Measurements from ENCODE around the gene LPP. TPM values are rescaled to one million over a fixed set of nuclear protein-coding genes. Genes with fewer than 3 reads are reported as not detected.

The LPP gene
- total RNA-seq, 1 experiment from 2014 or later: 20.4 TPM

- H3K36me3 ChIP-seq (ENCODE audit: low read depth, low read length): no peaks in the 10 kb centered on the region; the same call in 1 of the 2 replicates
- intact Hi-C loops (cut with micrococcal nuclease): loop anchor here (1.0 kb wide), 1 partner anchor 35 kb away; no protein-coding TSS in a partner anchor
- ChIA-PET CTCF (interaction anchor here (0.6 kb wide), 1 partner anchor 131 kb away, joined by 3 read pairs; no protein-coding TSS in a partner anchor), POLR2A (ENCODE audit: unreplicated experiment) (no interaction called here)
- H3K4me2 ChIP-seq (ENCODE audit: low read length): peak overlapping the region; percentile 41; the same call in 1 of the 2 replicates
- no peaks in the 10 kb centered on the region for H3K9me2 ChIP-seq (replicated peaks; ENCODE audit: low read length)
- TF ChIP-seq, protein P1, sequence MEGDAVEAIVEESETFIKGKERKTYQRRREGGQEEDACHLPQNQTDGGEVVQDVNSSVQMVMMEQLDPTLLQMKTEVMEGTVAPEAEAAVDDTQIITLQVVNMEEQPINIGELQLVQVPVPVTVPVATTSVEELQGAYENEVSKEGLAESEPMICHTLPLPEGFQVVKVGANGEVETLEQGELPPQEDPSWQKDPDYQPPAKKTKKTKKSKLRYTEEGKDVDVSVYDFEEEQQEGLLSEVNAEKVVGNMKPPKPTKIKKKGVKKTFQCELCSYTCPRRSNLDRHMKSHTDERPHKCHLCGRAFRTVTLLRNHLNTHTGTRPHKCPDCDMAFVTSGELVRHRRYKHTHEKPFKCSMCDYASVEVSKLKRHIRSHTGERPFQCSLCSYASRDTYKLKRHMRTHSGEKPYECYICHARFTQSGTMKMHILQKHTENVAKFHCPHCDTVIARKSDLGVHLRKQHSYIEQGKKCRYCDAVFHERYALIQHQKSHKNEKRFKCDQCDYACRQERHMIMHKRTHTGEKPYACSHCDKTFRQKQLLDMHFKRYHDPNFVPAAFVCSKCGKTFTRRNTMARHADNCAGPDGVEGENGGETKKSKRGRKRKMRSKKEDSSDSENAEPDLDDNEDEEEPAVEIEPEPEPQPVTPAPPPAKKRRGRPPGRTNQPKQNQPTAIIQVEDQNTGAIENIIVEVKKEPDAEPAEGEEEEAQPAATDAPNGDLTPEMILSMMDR (conservative IDR thresholded peaks at IDR 0.05; ENCODE audit: low read depth, low read length): no peak
- TF ChIP-seq EZH2phosphoT487 (IDR thresholded peaks at IDR 0.05; ENCODE audit: borderline replicate concordance, low read length): no peak
- H4K20me1 ChIP-seq (ENCODE audit: low read length): peaks cover 3% of the 10 kb centered on the region; the same call in 1 of the 2 replicates
- peak overlapping the region; percentile 42 for H3K9ac ChIP-seq (ENCODE audit: low read length)
- BruUV-seq (replicated peaks): no TSS peak
- H3K4me3 ChIP-seq (ENCODE audit: low read length): no peak overlapping the region
- no peaks in the 10 kb centered on the region for H3K9me3 ChIP-seq (ENCODE audit: low read length)
- peaks cover 34% of the 10 kb centered on the region; the same call in 1 of the 2 replicates for H3K79me2 ChIP-seq (ENCODE audit: low read length)
- no peaks in the 10 kb centered on the region for H3F3A ChIP-seq (ENCODE audit: low read length, unreplicated experiment)
- peak overlapping the region; percentile 78 for H3K27ac ChIP-seq (ENCODE audit: low read length)
- peaks cover 51% of the 10 kb centered on the region for H3K4me1 ChIP-seq (ENCODE audit: insufficient read depth, low read length)
- DNase-seq: peak; percentile 85
- H2AFZ ChIP-seq (ENCODE audit: low read length): 0 out of 2 replicates have a peak overlapping the region, but pooled peaks have one; percentile 6
- no peaks in the 10 kb centered on the region for H3K27me3 ChIP-seq (ENCODE audit: low read length)
- ATAC-seq: peak; percentile 65
These were observed 77.0 kb downstream of the LPP start for GRCh38 chr3:188230962-188231361.

- ATAC-seq (no peak), DNase-seq (no peak)
- TSS peak; percentile 4 for BruUV-seq (replicated peaks)
- peaks cover 56% of the 10 kb centered on the region for H3K4me1 ChIP-seq (ENCODE audit: insufficient read depth, low read length)
- no peaks in the 10 kb centered on the region for H3K9me2 ChIP-seq (replicated peaks; ENCODE audit: low read length)
- TF ChIP-seq, protein P1 (conservative IDR thresholded peaks at IDR 0.05; ENCODE audit: low read depth, low read length): no peak
- TF ChIP-seq EZH2phosphoT487 (IDR thresholded peaks at IDR 0.05; ENCODE audit: borderline replicate concordance, low read length) (no peak), EZH2 (IDR thresholded peaks at IDR 0.05; ENCODE audit: low read length, unreplicated experiment) (no peak)
- peak overlapping the region; percentile 11; the same call in 1 of the 2 replicates for H3K9ac ChIP-seq (ENCODE audit: low read length)
- ChIA-PET CTCF (interaction anchor here (0.6 kb wide), 1 partner anchor 131 kb away, joined by 3 read pairs; no protein-coding TSS in a partner anchor), POLR2A (ENCODE audit: unreplicated experiment) (no interaction called here)
- H4K20me1 ChIP-seq (ENCODE audit: low read length): peaks cover 3% of the 10 kb centered on the region; the same call in 1 of the 2 replicates
- H3K4me3 ChIP-seq (ENCODE audit: low read length): no peak overlapping the region
- H3F3A ChIP-seq (ENCODE audit: low read length, unreplicated experiment): no peaks in the 10 kb centered on the region
- peak overlapping the region; percentile 47 for H3K27ac ChIP-seq (ENCODE audit: low read length)
- H3K79me2 ChIP-seq (ENCODE audit: low read length): peaks cover 34% of the 10 kb centered on the region; the same call in 1 of the 2 replicates
- H3K9me3 ChIP-seq (ENCODE audit: low read length): no peaks in the 10 kb centered on the region
- no peaks in the 10 kb centered on the region for H3K27me3 ChIP-seq (ENCODE audit: low read length)
- 0 out of 2 replicates have a peak overlapping the region, but pooled peaks have one; percentile 5 for H3K4me2 ChIP-seq (ENCODE audit: low read length)
- intact Hi-C loops (cut with micrococcal nuclease): loop anchor here (1.0 kb wide), 1 partner anchor 35 kb away; no protein-coding TSS in a partner anchor
- H2AFZ ChIP-seq (ENCODE audit: low read length): 0 out of 2 replicates have a peak overlapping the region, but pooled peaks have one; percentile 6
- no peaks in the 10 kb centered on the region; the same call in 1 of the 2 replicates for H3K36me3 ChIP-seq (ENCODE audit: low read depth, low read length)
These were observed 77.5 kb downstream of the LPP start for GRCh38 chr3:188231456-188231855.

DNA sequence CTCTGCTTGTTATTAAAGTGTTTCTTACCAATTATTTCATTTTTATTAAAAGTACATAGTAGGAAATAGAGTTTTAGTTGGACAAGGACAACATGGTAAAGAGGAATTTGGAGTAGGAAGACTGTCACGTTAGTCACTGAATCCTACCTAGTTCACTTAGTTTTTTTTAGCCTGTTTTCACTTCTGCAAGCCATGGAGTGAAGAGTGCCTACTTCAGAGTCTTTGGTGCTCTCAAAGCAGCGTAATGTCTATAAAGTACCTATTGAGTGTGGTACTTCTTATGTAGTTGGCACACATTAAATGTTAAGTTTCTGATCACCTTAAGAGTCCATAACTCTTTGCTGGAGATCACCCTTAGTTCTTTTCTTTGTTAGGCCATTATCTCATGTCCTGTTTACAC lies 78.7 kb downstream of the LPP start:
- H3K9me3 ChIP-seq (ENCODE audit: low read length): no peaks in the 10 kb centered on the region
- H3K4me3 ChIP-seq (ENCODE audit: low read length): no peak overlapping the region
- no peak overlapping the region for H3K9ac ChIP-seq (ENCODE audit: low read length)
- CTCF ChIA-PET: no interaction called here
- intact Hi-C loops (cut with micrococcal nuclease): no loop called here
- H3K4me1 ChIP-seq (ENCODE audit: insufficient read depth, low read length): peaks cover 59% of the 10 kb centered on the region
- TF ChIP-seq EZH2phosphoT487 (IDR thresholded peaks at IDR 0.05; ENCODE audit: borderline replicate concordance, low read length) (no peak), EZH2 (IDR thresholded peaks at IDR 0.05; ENCODE audit: low read length, unreplicated experiment) (no peak)
- TF ChIP-seq, protein P1 (conservative IDR thresholded peaks at IDR 0.05; ENCODE audit: low read depth, low read length): no peak
- no peak overlapping the region for H3K27ac ChIP-seq (ENCODE audit: low read length)
- ATAC-seq (no peak), DNase-seq (no peak)
- no peaks in the 10 kb centered on the region for H3F3A ChIP-seq (ENCODE audit: low read length, unreplicated experiment)
- H3K9me2 ChIP-seq (replicated peaks; ENCODE audit: low read length): no peaks in the 10 kb centered on the region
- no peak overlapping the region for H3K4me2 ChIP-seq (ENCODE audit: low read length)
- H3K27me3 ChIP-seq (ENCODE audit: low read length): no peaks in the 10 kb centered on the region
- H3K79me2 ChIP-seq (ENCODE audit: low read length): peaks cover 34% of the 10 kb centered on the region; the same call in 1 of the 2 replicates
- POLR2A ChIA-PET (ENCODE audit: unreplicated experiment): no interaction called here
- no TSS peak for BruUV-seq (replicated peaks)
- peaks cover 3% of the 10 kb centered on the region; the same call in 1 of the 2 replicates for H4K20me1 ChIP-seq (ENCODE audit: low read length)
- H2AFZ ChIP-seq (ENCODE audit: low read length): no peak overlapping the region
- no peaks in the 10 kb centered on the region; the same call in 1 of the 2 replicates for H3K36me3 ChIP-seq (ENCODE audit: low read depth, low read length)

Data from PC-3 (cell line).